ENCODE data around the gene LAMTOR1. TPM values are rescaled to one million over a fixed set of nuclear protein-coding genes. Genes with fewer than 3 reads are reported as not detected.
"Not testable (repeated sequence)": the region's sequence is repeated elsewhere in the genome, so short reads cannot be mapped to it uniquely, and the experiment has no call there.

The LAMTOR1 gene
- total RNA-seq, 1 experiment from 2014 or later, result 94.6 TPM

- BruUV-seq (replicated peaks), result no TSS peak
- Histone ChIP-seq H3K9me2 (ENCODE audit: insufficient read depth) (no peaks in the 10 kb centered on the region), H3K27me3 (ENCODE audit: insufficient read depth, low read depth) (no peaks in the 10 kb centered on the region), H3K4me3 (no peak overlapping the region), H4K20me1 (ENCODE audit: insufficient read depth) (no peaks in the 10 kb centered on the region), H3K4me2 (no peak overlapping the region), H3K9me3 (ENCODE audit: insufficient read depth, low read depth) (no peaks in the 10 kb centered on the region), H3K36me3 (ENCODE audit: low read depth) (no peaks in the 10 kb centered on the region), H3K27ac (no peak overlapping the region), H3K79me2 (ENCODE audit: low read depth) (no peaks in the 10 kb centered on the region), H3K4me1 (replicated peaks; ENCODE audit: insufficient read depth) (no peaks in the 10 kb centered on the region), H3F3A (ENCODE audit: insufficient read depth, low read depth) (no peaks in the 10 kb centered on the region), H2AFZ (no peak overlapping the region)
- POLR2A ChIA-PET (ENCODE audit: unreplicated experiment), result no interaction called here
- no peak for TF ChIP-seq EZH2 (IDR thresholded peaks at IDR 0.05; ENCODE audit: low read depth)
- TF ChIP-seq CTCF (conservative IDR thresholded peaks at IDR 0.05), result no peak
- intact Hi-C loops (cut with micrococcal nuclease; ENCODE audit: unreplicated experiment), result no loop called here
- CTCF ChIA-PET, result no interaction called here
- DNase-seq, result no peak
Observed at GRCh38 chr11:72136684-72137262, 33.7 kb upstream of the LAMTOR1 start.

GRCh38 chr11:72135891-72136683, 33.0 kb upstream of the LAMTOR1 start:
- BruUV-seq (replicated peaks), result no TSS peak
- CTCF ChIA-PET, result no interaction called here
- no peaks in the 10 kb centered on the region for H4K20me1 ChIP-seq (ENCODE audit: insufficient read depth)

DNA sequence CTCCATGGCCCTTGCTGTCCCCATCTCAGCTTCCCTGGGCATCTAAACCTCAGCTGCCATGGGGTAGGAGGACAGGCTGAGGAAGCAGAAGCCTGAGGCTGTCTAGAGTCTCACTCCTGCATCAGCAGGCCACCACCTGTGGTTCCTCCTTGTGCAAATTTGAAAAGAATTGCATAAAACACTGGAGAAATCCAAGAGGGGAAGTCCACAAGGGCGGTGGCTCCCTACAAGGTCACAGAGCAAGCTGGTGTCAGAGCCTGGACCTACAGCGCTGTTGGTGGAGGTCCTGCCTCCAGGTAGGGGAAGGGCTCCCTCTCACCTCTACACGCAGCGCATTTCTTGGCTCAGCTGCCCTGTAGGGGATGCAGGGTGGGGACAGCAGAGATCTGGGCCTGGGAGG, 32.4 kb upstream of the LAMTOR1 start, which contains the start of gene FOLR3:
Gene FOLR3 (plus strand): TSS at position 253 of the 400 bp plus-strand sequence. CDS start 228 bp downstream, outside the sequence.
- H4K20me1 ChIP-seq (ENCODE audit: insufficient read depth); H3K36me3 ChIP-seq (ENCODE audit: low read depth); H3K4me1 ChIP-seq (replicated peaks; ENCODE audit: insufficient read depth); POLR2A ChIA-PET (ENCODE audit: unreplicated experiment); intact Hi-C loops (cut with micrococcal nuclease; ENCODE audit: unreplicated experiment); H3K27me3 ChIP-seq (ENCODE audit: insufficient read depth, low read depth); H2AFZ ChIP-seq; BruUV-seq (replicated peaks); H3K4me3 ChIP-seq; H3K79me2 ChIP-seq (ENCODE audit: low read depth); H3K4me2 ChIP-seq; H3F3A ChIP-seq (ENCODE audit: insufficient read depth, low read depth); H3K9me3 ChIP-seq (ENCODE audit: insufficient read depth, low read depth); DNase-seq; CTCF ChIA-PET; H3K9me2 ChIP-seq (ENCODE audit: insufficient read depth); H3K27ac ChIP-seq: not testable (repeated sequence)

More at GRCh38 chr11:72135891-72136683, 33.0 kb upstream of the LAMTOR1 start:
- H3K9me3 ChIP-seq (ENCODE audit: insufficient read depth, low read depth), result no peaks in the 10 kb centered on the region
- no peaks in the 10 kb centered on the region for H3K36me3 ChIP-seq (ENCODE audit: low read depth)
- H3F3A ChIP-seq (ENCODE audit: insufficient read depth, low read depth), result no peaks in the 10 kb centered on the region
- no peaks in the 10 kb centered on the region for H3K4me1 ChIP-seq (replicated peaks; ENCODE audit: insufficient read depth)
- H3K4me3 ChIP-seq, result no peak overlapping the region
- H2AFZ ChIP-seq, result no peak overlapping the region
- H3K4me2 ChIP-seq, result no peak overlapping the region
- DNase-seq, result no peak
- TF ChIP-seq CTCF (conservative IDR thresholded peaks at IDR 0.05) (no peak), EZH2 (IDR thresholded peaks at IDR 0.05; ENCODE audit: low read depth) (no peak)
- H3K27me3 ChIP-seq (ENCODE audit: insufficient read depth, low read depth), result no peaks in the 10 kb centered on the region
- H3K79me2 ChIP-seq (ENCODE audit: low read depth), result no peaks in the 10 kb centered on the region
- POLR2A ChIA-PET (ENCODE audit: unreplicated experiment), result no interaction called here
- H3K27ac ChIP-seq, result no peak overlapping the region
- intact Hi-C loops (cut with micrococcal nuclease; ENCODE audit: unreplicated experiment), result no loop called here
- no peaks in the 10 kb centered on the region for H3K9me2 ChIP-seq (ENCODE audit: insufficient read depth)
